ENCODE data around the gene DBNL.
"Not testable (repeated sequence)": the region's sequence is repeated elsewhere in the genome, so short reads cannot be mapped to it uniquely, and the experiment has no call there.

Gene DBNL

GRCh38 chr7:44044315-44045225 lies at the start of gene DBNL:
Gene DBNL, plus strand, starts transcription at chr7:44044702. Its CDS starts 36 bp downstream, at chr7:44044738.
- DNase-seq (ENCODE audit: extremely low read depth, low read depth): peak; percentile 42
- peak within 1 kb of the TSS; percentile 90 for H3K4me3 ChIP-seq (replicated peaks; ENCODE audit: low read depth, low read length)
- no peak for TF ChIP-seq CTCF (IDR thresholded peaks at IDR 0.05; ENCODE audit: low read depth, low read length, missing control alignments)

- not testable (repeated sequence) for DNase-seq (ENCODE audit: extremely low read depth, low read depth); H3K4me3 ChIP-seq (replicated peaks; ENCODE audit: low read depth, low read length)
These were observed 47.0 kb upstream of the DBNL start, which contains the start of gene SPDYE1 for GRCh38 chr7:43997532-43997931. Gene SPDYE1, plus strand, starts transcription at chr7:43997897. Its CDS starts 2,053 bp downstream, at chr7:43999950.

- not testable (repeated sequence) for DNase-seq (ENCODE audit: extremely low read depth, low read depth); H3K4me3 ChIP-seq (replicated peaks; ENCODE audit: low read depth, low read length)
These were observed 32.4 kb upstream of the DBNL start for GRCh38 chr7:44012081-44012480.

- not testable (repeated sequence) for DNase-seq (ENCODE audit: extremely low read depth, low read depth); H3K4me3 ChIP-seq (replicated peaks; ENCODE audit: low read depth, low read length)
These were observed 29.4 kb upstream of the DBNL start for GRCh38 chr7:44015090-44015489.

GRCh38 chr7:44018857-44019807 lies 25.4 kb upstream of the DBNL start:
- peak; percentile 84 for DNase-seq (ENCODE audit: extremely low read depth, low read depth)
- TF ChIP-seq CTCF (IDR thresholded peaks at IDR 0.05; ENCODE audit: low read depth, low read length, missing control alignments): peak; percentile 60

GRCh38 chr7:44019825-44020224 lies 24.7 kb upstream of the DBNL start:
- DNase-seq (ENCODE audit: extremely low read depth, low read depth); H3K4me3 ChIP-seq (replicated peaks; ENCODE audit: low read depth, low read length): not testable (repeated sequence)

More at GRCh38 chr7:44018857-44019807, 25.4 kb upstream of the DBNL start:
- peak overlapping the region; percentile 66 for H3K4me3 ChIP-seq (replicated peaks; ENCODE audit: low read depth, low read length)

- DNase-seq (ENCODE audit: extremely low read depth, low read depth); H3K4me3 ChIP-seq (replicated peaks; ENCODE audit: low read depth, low read length): not testable (repeated sequence)
These were observed 22.4 kb upstream of the DBNL start for GRCh38 chr7:44022069-44022468.

- H3K4me3 ChIP-seq (replicated peaks; ENCODE audit: low read depth, low read length); DNase-seq (ENCODE audit: extremely low read depth, low read depth): not testable (repeated sequence)
These were observed 21.6 kb upstream of the DBNL start for GRCh38 chr7:44022796-44023467.

GRCh38 chr7:44029433-44029832 lies 15.1 kb upstream of the DBNL start:
- H3K4me3 ChIP-seq (replicated peaks; ENCODE audit: low read depth, low read length); DNase-seq (ENCODE audit: extremely low read depth, low read depth): not testable (repeated sequence)

- not testable (repeated sequence) for DNase-seq (ENCODE audit: extremely low read depth, low read depth); H3K4me3 ChIP-seq (replicated peaks; ENCODE audit: low read depth, low read length)
These were observed 14.5 kb upstream of the DBNL start for GRCh38 chr7:44030029-44030428.

- DNase-seq (ENCODE audit: extremely low read depth, low read depth): not testable (repeated sequence)
These were observed 13.2 kb upstream of the DBNL start for GRCh38 chr7:44031319-44031718.

GRCh38 chr7:44032031-44032430 lies 12.5 kb upstream of the DBNL start:
- not testable (repeated sequence) for DNase-seq (ENCODE audit: extremely low read depth, low read depth); H3K4me3 ChIP-seq (replicated peaks; ENCODE audit: low read depth, low read length)

More at GRCh38 chr7:44031319-44031718, 13.2 kb upstream of the DBNL start:
- H3K4me3 ChIP-seq (replicated peaks; ENCODE audit: low read depth, low read length): not testable (repeated sequence)

GRCh38 chr7:44033971-44034844 lies 10.3 kb upstream of the DBNL start:
- not testable (repeated sequence) for H3K4me3 ChIP-seq (replicated peaks; ENCODE audit: low read depth, low read length); DNase-seq (ENCODE audit: extremely low read depth, low read depth)

GRCh38 chr7:44036364-44036763 lies 8.1 kb upstream of the DBNL start:
- not testable (repeated sequence) for H3K4me3 ChIP-seq (replicated peaks; ENCODE audit: low read depth, low read length); DNase-seq (ENCODE audit: extremely low read depth, low read depth)
